ENCODE data around the gene CELSR1.

Gene CELSR1

DNA sequence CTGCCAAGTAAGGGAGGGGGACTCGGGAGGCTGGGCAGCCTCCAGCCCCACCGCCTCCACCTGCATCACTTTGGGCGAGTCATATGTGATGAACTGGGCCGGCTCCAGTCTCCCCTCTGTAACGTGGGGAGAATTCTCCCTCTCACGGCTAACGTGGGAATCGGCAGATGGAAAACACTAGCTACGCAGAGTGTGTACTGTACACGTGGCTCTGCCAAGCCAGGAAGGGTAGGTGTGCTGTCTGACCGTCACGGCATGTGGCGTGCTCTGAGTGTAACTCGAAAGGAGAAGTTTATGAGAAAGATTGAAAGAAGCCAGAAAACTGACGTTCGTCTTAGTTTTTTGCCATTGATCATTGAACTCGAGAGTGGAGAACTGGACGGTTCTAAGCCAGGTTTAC lies 188.2 kb downstream of the CELSR1 start:
- H3K4me1 ChIP-seq (ENCODE audit: control insufficient read depth in 2 of 2, insufficient read depth in 1 of 2, low read depth in 1 of 2, low read length in 2 of 2): no peaks in the 10 kb centered on the region
- no peak overlapping the region for H3K4me3 ChIP-seq (ENCODE audit: low read length in 2 of 2)
- no peak overlapping the region for H2AFZ ChIP-seq (ENCODE audit: low read length)
- no peaks in the 10 kb centered on the region for H3K27me3 ChIP-seq (ENCODE audit: control insufficient read depth in 3 of 3, insufficient read depth in 3 of 3, low read depth in 1 of 3, low read length in 3 of 3)
- no peak overlapping the region for H2BK12ac ChIP-seq (ENCODE audit: low read length)
- H3K4me2 ChIP-seq (ENCODE audit: insufficient read depth, low read length, poor library complexity, severe bottlenecking): no peak overlapping the region
- WGBS, 2 donors (ENCODE audit: extremely low coverage in 2 of 2, insufficient read length in 2 of 2, insufficient replicate concordance in 1 of 2): no CpG with 5 or more reads among the region's 18 CpGs
- no peak overlapping the region for H3K23ac ChIP-seq (ENCODE audit: low read depth, low read length, poor library complexity)
- no peak overlapping the region for H3K27ac ChIP-seq (replicated peaks; ENCODE audit: low read length)
- H2BK120ac ChIP-seq (ENCODE audit: low read depth, low read length): no peak overlapping the region
- DNase-seq (ENCODE audit: low spot score): no peak
- no peak overlapping the region for H3K9ac ChIP-seq (ENCODE audit: low read depth, low read length, poor library complexity)
- peaks cover 3% of the 10 kb centered on the region for H3K79me1 ChIP-seq (ENCODE audit: low read depth, low read length)
- H4K91ac ChIP-seq (ENCODE audit: low read depth, low read length, poor library complexity): no peak overlapping the region
- H3K9me3 ChIP-seq (replicated peaks in 1 of 2; ENCODE audit: control insufficient read depth in 2 of 2, insufficient read depth in 1 of 2, low read depth in 1 of 2, low read length in 2 of 2): no peaks in the 10 kb centered on the region
- no peak overlapping the region for H2AK5ac ChIP-seq (ENCODE audit: low read depth, low read length)
- no peak overlapping the region for H3K4ac ChIP-seq (ENCODE audit: low read length)
- no peak overlapping the region for H4K8ac ChIP-seq (ENCODE audit: low read depth, low read length)
- peaks cover 66 to 99% of the 10 kb centered on the region in 2 donors for H3K36me3 ChIP-seq (replicated peaks in 1 of 2; ENCODE audit: control insufficient read depth in 2 of 2, insufficient read depth in 2 of 2, low read length in 2 of 2)
- H2BK15ac ChIP-seq (ENCODE audit: low read length): no peak overlapping the region
- no peak overlapping the region for H3K14ac ChIP-seq (ENCODE audit: low read length)
- H3K18ac ChIP-seq (ENCODE audit: low read length): no peak overlapping the region
- no peak overlapping the region for H2BK5ac ChIP-seq (ENCODE audit: low read length)

GRCh38 chr22:46348099-46348695 lies 189.2 kb downstream of the CELSR1 start:
- no peaks in the 10 kb centered on the region for H3K27me3 ChIP-seq (ENCODE audit: control insufficient read depth in 3 of 3, insufficient read depth in 3 of 3, low read depth in 1 of 3, low read length in 3 of 3)
- H3K36me3 ChIP-seq (replicated peaks in 1 of 2; ENCODE audit: control insufficient read depth in 2 of 2, insufficient read depth in 2 of 2, low read length in 2 of 2): peaks cover 60 to 99% of the 10 kb centered on the region in 2 donors
- no peak overlapping the region for H2AK5ac ChIP-seq (ENCODE audit: low read depth, low read length)
- DNase-seq (ENCODE audit: low spot score): no peak
- no CpG with 5 or more reads among the region's 15 CpGs for WGBS, 2 donors (ENCODE audit: extremely low coverage in 2 of 2, insufficient read length in 2 of 2, insufficient replicate concordance in 1 of 2)
- no peak overlapping the region for H4K8ac ChIP-seq (ENCODE audit: low read depth, low read length)
- H3K4me3 ChIP-seq (ENCODE audit: low read length in 2 of 2): no peak overlapping the region
- no peak overlapping the region for H3K14ac ChIP-seq (ENCODE audit: low read length)
- peak overlapping the region; percentile 7 for H3K9ac ChIP-seq (ENCODE audit: low read depth, low read length, poor library complexity)
- no peak overlapping the region for H3K27ac ChIP-seq (replicated peaks; ENCODE audit: low read length)
- no peak overlapping the region for H2BK15ac ChIP-seq (ENCODE audit: low read length)
- H3K4me2 ChIP-seq (ENCODE audit: insufficient read depth, low read length, poor library complexity, severe bottlenecking): no peak overlapping the region
- no peak overlapping the region for H2BK12ac ChIP-seq (ENCODE audit: low read length)
- H3K9me3 ChIP-seq (replicated peaks in 1 of 2; ENCODE audit: control insufficient read depth in 2 of 2, insufficient read depth in 1 of 2, low read depth in 1 of 2, low read length in 2 of 2): no peaks in the 10 kb centered on the region
- no peak overlapping the region for H3K18ac ChIP-seq (ENCODE audit: low read length)
- no peak overlapping the region for H2AFZ ChIP-seq (ENCODE audit: low read length)
- H3K23ac ChIP-seq (ENCODE audit: low read depth, low read length, poor library complexity): no peak overlapping the region
- no peak overlapping the region for H4K91ac ChIP-seq (ENCODE audit: low read depth, low read length, poor library complexity)
- peaks cover 0 to 3% of the 10 kb centered on the region in 2 donors for H3K4me1 ChIP-seq (ENCODE audit: control insufficient read depth in 2 of 2, insufficient read depth in 1 of 2, low read depth in 1 of 2, low read length in 2 of 2)
- no peak overlapping the region for H2BK5ac ChIP-seq (ENCODE audit: low read length)
- H3K4ac ChIP-seq (ENCODE audit: low read length): no peak overlapping the region
- H2BK120ac ChIP-seq (ENCODE audit: low read depth, low read length): no peak overlapping the region
- peaks cover 3% of the 10 kb centered on the region for H3K79me1 ChIP-seq (ENCODE audit: low read depth, low read length)

DNA sequence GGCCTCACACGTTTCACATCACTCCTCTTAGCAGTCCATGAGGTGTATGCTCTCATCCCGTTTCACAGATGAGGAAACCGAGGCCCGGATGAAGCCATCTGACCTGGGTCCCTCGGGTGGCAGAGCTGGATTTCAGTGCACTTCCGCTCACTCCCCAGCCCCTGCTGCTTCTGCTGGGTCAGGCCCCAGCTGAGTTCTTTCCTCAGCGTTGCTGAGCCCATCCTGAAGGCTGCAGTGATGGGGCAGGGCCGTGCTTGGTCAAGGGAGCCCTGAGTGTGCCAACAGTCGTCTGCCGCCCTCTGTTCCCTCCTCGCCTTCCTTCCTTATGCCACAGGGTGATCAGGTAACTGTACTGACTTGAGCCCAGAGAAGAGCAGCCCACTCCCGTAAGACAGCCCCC lies 189.8 kb downstream of the CELSR1 start:
- H3K9ac ChIP-seq (ENCODE audit: low read depth, low read length, poor library complexity): no peak overlapping the region
- no peak overlapping the region for H2AK5ac ChIP-seq (ENCODE audit: low read depth, low read length)
- no peak overlapping the region for H3K4me2 ChIP-seq (ENCODE audit: insufficient read depth, low read length, poor library complexity, severe bottlenecking)
- WGBS, 2 donors (ENCODE audit: extremely low coverage in 2 of 2, insufficient read length in 2 of 2, insufficient replicate concordance in 1 of 2): no CpG with 5 or more reads among the region's 12 CpGs
- H3K14ac ChIP-seq (ENCODE audit: low read length): no peak overlapping the region
- no peak overlapping the region for H3K4ac ChIP-seq (ENCODE audit: low read length)
- H3K23ac ChIP-seq (ENCODE audit: low read depth, low read length, poor library complexity): no peak overlapping the region
- no peak for DNase-seq (ENCODE audit: low spot score)
- peaks cover 0 to 3% of the 10 kb centered on the region in 2 donors for H3K4me1 ChIP-seq (ENCODE audit: control insufficient read depth in 2 of 2, insufficient read depth in 1 of 2, low read depth in 1 of 2, low read length in 2 of 2)
- no peak overlapping the region for H2BK12ac ChIP-seq (ENCODE audit: low read length)
- no peak overlapping the region for H2BK5ac ChIP-seq (ENCODE audit: low read length)
- no peaks in the 10 kb centered on the region for H3K79me1 ChIP-seq (ENCODE audit: low read depth, low read length)
- H4K91ac ChIP-seq (ENCODE audit: low read depth, low read length, poor library complexity): no peak overlapping the region
- H3K18ac ChIP-seq (ENCODE audit: low read length): no peak overlapping the region
- H2AFZ ChIP-seq (ENCODE audit: low read length): no peak overlapping the region
- H4K8ac ChIP-seq (ENCODE audit: low read depth, low read length): no peak overlapping the region
- no peak overlapping the region for H3K27ac ChIP-seq (replicated peaks; ENCODE audit: low read length)
- H3K36me3 ChIP-seq (replicated peaks in 1 of 2; ENCODE audit: control insufficient read depth in 2 of 2, insufficient read depth in 2 of 2, low read length in 2 of 2): peaks cover 58 to 99% of the 10 kb centered on the region in 2 donors
- H2BK15ac ChIP-seq (ENCODE audit: low read length): no peak overlapping the region
- H3K4me3 ChIP-seq (ENCODE audit: low read length in 2 of 2): no peak overlapping the region
- H3K9me3 ChIP-seq (replicated peaks in 1 of 2; ENCODE audit: control insufficient read depth in 2 of 2, insufficient read depth in 1 of 2, low read depth in 1 of 2, low read length in 2 of 2): no peaks in the 10 kb centered on the region
- H3K27me3 ChIP-seq (ENCODE audit: control insufficient read depth in 3 of 3, insufficient read depth in 3 of 3, low read depth in 1 of 3, low read length in 3 of 3): no peaks in the 10 kb centered on the region
- H2BK120ac ChIP-seq (ENCODE audit: low read depth, low read length): no peak overlapping the region

- Histone ChIP-seq H3K27me3 (ENCODE audit: control insufficient read depth in 3 of 3, insufficient read depth in 3 of 3, low read depth in 1 of 3, low read length in 3 of 3) (no peaks in the 10 kb centered on the region), H3K18ac (ENCODE audit: low read length) (no peak overlapping the region), H3K4me1 (ENCODE audit: control insufficient read depth in 2 of 2, insufficient read depth in 1 of 2, low read depth in 1 of 2, low read length in 2 of 2) (peaks cover 0 to 3% of the 10 kb centered on the region in 2 donors), H2AK5ac (ENCODE audit: low read depth, low read length) (no peak overlapping the region), H2BK12ac (ENCODE audit: low read length) (no peak overlapping the region), H3K4ac (ENCODE audit: low read length) (no peak overlapping the region), H3K9ac (ENCODE audit: low read depth, low read length, poor library complexity) (no peak overlapping the region), H4K8ac (ENCODE audit: low read depth, low read length) (no peak overlapping the region), H3K14ac (ENCODE audit: low read length) (no peak overlapping the region), H4K91ac (ENCODE audit: low read depth, low read length, poor library complexity) (no peak overlapping the region), H3K79me1 (ENCODE audit: low read depth, low read length) (no peaks in the 10 kb centered on the region), H3K9me3 (replicated peaks in 1 of 2; ENCODE audit: control insufficient read depth in 2 of 2, insufficient read depth in 1 of 2, low read depth in 1 of 2, low read length in 2 of 2) (no peaks in the 10 kb centered on the region), H3K27ac (replicated peaks; ENCODE audit: low read length) (no peak overlapping the region), H3K23ac (ENCODE audit: low read depth, low read length, poor library complexity) (no peak overlapping the region), H2BK5ac (ENCODE audit: low read length) (no peak overlapping the region), H2BK15ac (ENCODE audit: low read length) (no peak overlapping the region), H3K4me3 (ENCODE audit: low read length in 2 of 2) (no peak overlapping the region), H3K36me3 (replicated peaks in 1 of 2; ENCODE audit: control insufficient read depth in 2 of 2, insufficient read depth in 2 of 2, low read length in 2 of 2) (peaks cover 58 to 99% of the 10 kb centered on the region in 2 donors), H2BK120ac (ENCODE audit: low read depth, low read length) (no peak overlapping the region), H2AFZ (ENCODE audit: low read length) (no peak overlapping the region), H3K4me2 (ENCODE audit: insufficient read depth, low read length, poor library complexity, severe bottlenecking) (no peak overlapping the region)
- DNase-seq (ENCODE audit: low spot score): no peak
- WGBS, 2 donors (ENCODE audit: extremely low coverage in 2 of 2, insufficient read length in 2 of 2, insufficient replicate concordance in 1 of 2): no CpG with 5 or more reads among the region's 19 CpGs
Observed at GRCh38 chr22:46346680-46347405, 190.6 kb downstream of the CELSR1 start.

All from neuronal stem cell (in vitro differentiated cells).